GM04504 (cell line): ENCODE data around the gene PIGN.
"Not testable (repeated sequence)": the region's sequence is repeated elsewhere in the genome, so short reads cannot be mapped to it uniquely, and the experiment has no call there.

Experiments
- DNase-seq: peaks from one replicate; pipeline ENCODE4 v3.0.0-alpha.2; 2012; ENCODE audit warnings: low read depth

PIGN gene

GRCh38 chr18:62061821-62062478, 124.9 kb downstream of the PIGN start:
- DNase-seq: no peak

DNA sequence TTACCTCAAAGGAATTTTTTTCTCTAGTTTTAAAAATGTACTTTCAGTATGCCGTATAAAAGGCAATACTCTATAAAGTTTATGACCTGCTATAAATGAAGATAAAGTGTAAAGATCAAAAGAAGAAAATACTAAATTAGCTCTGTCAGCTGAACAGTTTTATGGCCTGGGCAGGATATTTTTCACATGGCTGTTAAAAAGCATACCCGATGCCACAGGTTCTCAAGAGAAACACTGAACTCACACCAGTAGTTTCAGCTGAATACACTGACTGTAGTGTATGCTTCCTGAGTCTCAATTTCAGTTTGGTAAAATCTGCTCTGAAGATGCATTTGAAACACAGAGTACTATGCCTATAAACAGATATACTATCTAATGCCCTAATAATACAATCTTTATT, 126.0 kb downstream of the PIGN start:
- DNase-seq: no peak

GRCh38 chr18:62054929-62055498, 131.8 kb downstream of the PIGN start:
- DNase-seq: no peak

DNA sequence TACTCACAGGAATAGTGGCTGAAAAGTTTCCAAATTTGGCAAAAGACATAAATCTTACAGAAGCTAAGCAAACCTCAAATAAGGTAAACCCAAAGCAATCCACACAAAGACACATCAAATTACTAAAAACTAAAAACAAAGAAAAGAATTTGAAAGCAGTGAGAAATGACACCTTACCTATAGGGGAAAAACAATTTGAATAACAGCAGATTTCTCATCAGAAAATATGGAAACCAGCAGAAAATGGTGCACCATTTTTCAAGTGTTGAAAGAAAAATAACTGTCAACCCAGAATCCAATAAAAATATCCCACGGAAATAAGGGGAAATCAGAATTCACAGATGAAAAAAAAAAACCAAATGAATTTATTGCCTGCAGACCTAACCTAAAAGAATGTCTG, 138.6 kb downstream of the PIGN start:
- DNase-seq: no peak

DNA sequence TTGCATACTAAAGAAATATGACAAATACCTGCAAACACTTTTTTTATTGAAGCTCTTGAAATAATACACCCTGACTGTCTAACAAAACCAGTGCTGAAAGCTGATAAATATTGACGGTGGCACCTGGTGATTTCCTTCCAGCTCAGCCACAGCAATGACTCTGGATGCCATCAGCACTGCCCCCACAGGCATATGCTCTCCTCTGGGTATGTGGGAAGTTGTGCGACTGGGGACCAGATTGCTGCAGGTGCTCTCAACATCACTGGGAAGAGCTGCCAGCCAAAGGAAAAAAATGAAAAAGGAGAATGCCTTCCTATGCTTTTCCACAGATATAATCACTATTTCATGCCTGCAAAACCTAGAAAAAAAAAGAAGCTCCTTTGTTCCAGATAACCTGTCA, 141.5 kb downstream of the PIGN start:
- DNase-seq: no peak

DNA sequence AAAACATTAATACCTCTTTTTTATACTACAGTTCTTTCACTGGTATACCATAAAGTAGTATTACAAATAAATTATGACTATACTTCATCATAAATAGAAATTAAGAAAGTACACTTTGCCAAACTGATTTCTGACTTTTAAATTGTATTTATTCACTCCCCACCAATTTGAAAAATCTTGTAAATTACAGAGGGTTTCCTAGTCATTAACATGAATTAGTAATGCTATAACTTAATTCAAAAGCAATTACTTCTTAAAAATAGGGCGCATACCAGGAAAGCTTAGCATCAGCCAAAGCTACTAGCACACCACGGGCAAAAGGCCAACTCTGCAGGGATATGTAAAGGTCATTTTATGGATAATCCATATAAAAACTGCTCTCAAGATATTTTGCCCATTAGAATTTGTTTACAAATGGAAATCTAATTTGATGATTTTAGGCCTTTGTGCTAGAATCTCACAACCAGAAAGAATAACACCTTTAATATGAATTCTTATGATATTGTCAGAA, 142.3 kb downstream of the PIGN start:
- DNase-seq: no peak

DNA sequence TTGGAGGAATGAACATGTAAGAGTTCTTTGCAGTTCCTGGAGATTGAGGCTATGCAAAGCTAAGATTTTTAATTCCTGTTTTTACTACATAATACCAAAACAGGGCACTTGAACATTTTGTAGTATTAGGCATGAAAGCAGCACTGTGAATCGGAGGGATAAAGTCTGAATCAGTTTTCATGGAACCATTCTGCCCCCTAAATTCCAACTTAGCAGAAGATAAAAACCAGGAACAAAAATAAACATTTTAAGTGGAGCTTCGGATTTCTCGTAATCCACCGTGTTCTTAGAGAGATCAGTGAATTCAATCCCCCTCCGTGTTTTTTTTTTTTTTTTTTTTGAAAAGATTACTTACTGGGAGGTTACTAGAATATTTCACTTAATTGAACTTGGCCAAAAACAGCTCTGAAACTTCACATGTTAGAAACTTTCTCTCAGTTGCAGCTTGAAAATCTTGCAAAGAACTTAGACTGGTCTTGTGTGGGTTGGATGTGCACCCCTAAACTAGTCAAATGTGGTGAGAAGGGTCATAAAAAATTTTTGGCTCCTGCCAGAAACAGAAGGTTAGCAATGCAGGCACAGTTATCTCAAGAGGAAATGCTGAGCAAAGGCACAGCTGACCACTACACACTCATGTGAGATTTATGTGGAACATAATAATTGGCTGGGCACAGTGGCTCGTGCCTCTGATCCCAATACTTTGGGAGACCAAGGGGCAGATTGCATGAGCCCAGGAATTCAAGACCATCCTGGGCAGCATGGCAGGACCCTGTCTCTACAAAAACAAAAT, 148.7 kb downstream of the PIGN start:
- DNase-seq: no peak

- DNase-seq: no peak
Measured at GRCh38 chr18:62037012-62037742, 149.7 kb downstream of the PIGN start.

DNA sequence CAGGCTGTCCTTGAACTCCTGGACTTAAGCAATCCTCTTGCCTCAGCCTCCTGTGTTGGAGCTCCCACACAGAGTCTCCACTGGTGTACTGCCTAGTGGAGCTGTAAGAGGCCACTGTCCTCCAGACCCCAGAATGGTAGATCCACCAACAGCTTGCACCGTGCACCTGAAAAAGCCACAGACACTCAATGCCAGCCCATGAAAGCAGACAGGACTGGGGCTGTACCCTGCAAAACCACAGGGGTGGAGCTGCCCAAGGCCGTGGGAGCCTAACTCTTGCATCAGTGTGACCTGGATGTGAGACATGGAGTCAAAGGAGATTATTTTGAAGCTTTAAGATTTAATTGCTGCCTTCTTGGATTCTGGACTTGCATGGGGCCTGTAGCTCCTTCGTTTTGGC, 152.6 kb downstream of the PIGN start:
- not testable (repeated sequence) for DNase-seq

- DNase-seq: no peak
Measured at GRCh38 chr18:62033756-62034155, 153.1 kb downstream of the PIGN start.

- no peak for DNase-seq
Measured at GRCh38 chr18:62033207-62033606, 153.6 kb downstream of the PIGN start.

DNA sequence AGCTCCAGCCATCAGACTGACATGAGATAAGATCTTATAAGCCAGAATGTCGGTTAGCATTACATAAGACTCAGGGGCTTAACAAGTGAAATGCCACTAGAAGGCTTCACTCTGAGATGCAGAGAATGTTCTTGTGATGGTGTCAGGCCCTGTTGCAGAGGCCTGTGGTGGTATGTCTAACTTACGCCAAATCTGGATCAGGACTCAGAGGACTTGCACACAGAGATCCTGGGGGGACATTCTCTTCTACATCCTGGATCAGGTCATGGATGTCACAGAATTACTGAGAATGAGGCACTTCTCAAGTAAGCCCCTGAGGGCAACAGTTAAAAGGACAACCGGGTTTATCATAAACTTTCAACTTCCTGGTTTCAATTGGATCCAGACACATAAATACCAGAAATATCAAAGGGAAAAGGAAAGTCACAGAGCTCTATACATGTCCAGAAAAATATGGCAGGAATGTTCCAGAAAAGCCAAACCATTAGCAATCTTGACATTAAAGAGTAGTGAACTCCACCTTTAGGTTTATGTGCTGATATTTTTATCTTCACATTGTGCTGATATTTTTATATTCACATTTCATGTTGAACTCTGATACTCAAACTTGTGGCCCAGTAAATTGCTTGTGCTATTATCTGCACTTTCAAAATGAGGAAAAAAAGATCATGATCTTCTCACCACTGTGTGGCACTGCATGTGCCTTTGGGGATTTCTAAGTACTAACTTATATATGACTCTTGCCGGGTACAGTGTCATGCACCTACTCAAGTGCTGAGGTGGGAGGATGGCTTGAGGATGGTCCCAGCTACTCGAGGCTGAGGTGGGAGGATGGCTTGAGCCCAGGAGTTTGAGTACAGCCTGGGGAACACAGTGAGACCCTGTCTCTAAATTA, 156.5 kb downstream of the PIGN start:
- DNase-seq: peak; percentile 36

- DNase-seq: no peak
Measured at GRCh38 chr18:62028715-62029114, 158.1 kb downstream of the PIGN start.

GRCh38 chr18:62027914-62028520, 158.8 kb downstream of the PIGN start:
- DNase-seq: no peak

DNA sequence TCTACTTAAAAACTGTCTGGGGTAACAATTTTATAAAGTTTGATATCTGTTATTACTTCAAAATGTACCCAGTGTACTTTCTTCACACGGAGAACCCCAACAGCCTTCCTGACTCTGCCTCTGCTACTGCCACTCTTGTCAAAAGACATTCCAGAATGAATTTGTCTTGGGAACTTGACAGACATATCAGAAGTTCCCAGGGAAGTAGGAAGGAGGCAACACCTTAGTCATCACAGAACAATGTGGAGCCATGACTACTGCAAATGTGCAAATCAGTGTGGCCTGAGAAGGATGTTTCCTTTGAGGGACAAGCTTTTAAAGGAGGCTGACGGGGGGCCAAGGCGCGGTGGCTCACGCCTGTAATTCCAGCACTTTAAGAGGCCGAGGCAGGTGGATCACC, 160.3 kb downstream of the PIGN start:
- no peak for DNase-seq

DNA sequence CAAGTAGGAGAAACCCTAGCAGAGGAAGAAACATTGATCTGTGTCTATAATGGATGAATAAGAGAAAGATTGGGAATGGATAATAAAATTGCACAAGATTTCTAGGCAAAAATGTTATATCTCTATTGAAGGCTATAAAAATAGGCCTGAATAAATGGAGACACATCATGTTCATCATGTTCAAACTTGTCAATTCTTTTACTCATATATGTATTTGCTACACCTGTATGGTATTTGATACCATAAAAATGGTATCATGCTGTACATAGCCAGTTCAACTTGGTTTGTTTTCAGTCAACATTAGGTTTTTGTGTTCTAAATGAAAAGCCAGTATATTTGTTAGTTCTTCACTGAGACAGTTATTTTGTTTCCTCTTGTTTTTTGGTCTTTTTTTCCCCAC, 161.9 kb downstream of the PIGN start:
- no peak for DNase-seq

DNA sequence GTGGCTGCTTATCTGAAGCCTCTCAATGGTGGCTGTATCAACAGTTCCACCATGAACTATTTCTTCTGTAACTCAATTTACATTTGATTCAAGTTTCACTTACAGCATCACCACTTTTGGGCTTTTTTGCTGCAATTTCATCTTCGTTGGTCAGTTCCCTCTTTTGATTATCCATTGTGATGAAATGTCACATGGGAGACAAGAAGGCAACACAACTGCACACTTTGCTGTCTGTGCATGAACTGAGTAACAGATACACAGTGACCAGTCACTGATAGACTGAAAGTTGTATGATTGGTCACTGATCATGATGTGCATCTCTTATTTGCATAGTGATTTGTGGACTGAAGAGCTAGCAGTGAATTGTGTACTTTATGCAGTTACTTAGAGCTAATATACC, 163.3 kb downstream of the PIGN start:
- no peak for DNase-seq

- no peak for DNase-seq
Measured at GRCh38 chr18:62018759-62019041, 168.2 kb downstream of the PIGN start.

- peak; percentile 78 for DNase-seq
Measured at GRCh38 chr18:62018034-62018758, 168.7 kb downstream of the PIGN start.

GRCh38 chr18:62017618-62018017, 169.2 kb downstream of the PIGN start:
- DNase-seq: no peak

- DNase-seq: no peak
Measured at GRCh38 chr18:62011416-62011815, 175.4 kb downstream of the PIGN start.
